Peyer's patch (tissue), 4 donors: ENCODE data around the gene ZNF618. TPM values are rescaled to one million over a fixed set of nuclear protein-coding genes. Genes with fewer than 3 reads are reported as not detected.

Experiments used
- DNase-seq, 3 donors: peaks; one replicate each; pipeline ENCODE4 v3.0.0-alpha.2; 2017 to 2019
- H3K27ac ChIP-seq, 4 donors: fragments of 200-600 bp; sonication (generic); one replicate each; pipeline ENCODE4 v1.5.1; 2016 to 2019
- H3K27me3 ChIP-seq, 2 donors: fragments of 200-600 bp; sonication (generic); one replicate each; pipeline ENCODE4 v1.5.1; 2019
- H3K36me3 ChIP-seq, 3 donors: fragments of 200-600 bp; sonication (generic); one replicate each; pipeline ENCODE4 v1.5.1; 2016 to 2019
- H3K4me1 ChIP-seq, 4 donors: fragments of 200-600 bp; sonication (generic); one replicate each; pipeline ENCODE4 v1.5.1; 2016 to 2019
- H3K4me3 ChIP-seq, 4 donors: fragments of 200-600 bp; sonication (generic); 1 replicate in 3 of 4; 2 replicates in 1 of 4; pipeline ENCODE4 v1.5.1; 2016 to 2019; ENCODE audit warnings: mild to moderate bottlenecking in 1 of 4
- H3K9me3 ChIP-seq, 4 donors: fragments of 200-600 bp; sonication (generic); one replicate each; pipeline ENCODE4 v1.5.1; 2016 to 2019; ENCODE audit warnings: mild to moderate bottlenecking in 1 of 4
- CTCF ChIP-seq, 6 experiments: fragments of 450-650 bp in 4 of 6; fragments of 200-600 bp in 2 of 6; sonication (generic) in 1 of 6; IDR thresholded peaks; one replicate each; pipeline ENCODE4 v1.5.1; 2017 to 2019; ENCODE audit warnings: antibody characterized with exemption in 6 of 6, mild to moderate bottlenecking in 3 of 6, moderate library complexity in 1 of 6
- POLR2A ChIP-seq, 2 donors: fragments of 450-650 bp; IDR thresholded peaks; one replicate each; pipeline ENCODE4 v1.5.1; 2017; ENCODE audit warnings: antibody characterized with exemption in 2 of 2, mild to moderate bottlenecking in 2 of 2, moderate library complexity in 2 of 2
- total RNA-seq, 4 donors: library from RNA; depleted of rRNA; stranded (reverse); fragments of >200 nt; gene quantifications; one replicate each; pipeline ENCODE4 v1.1.0, GENCODE V29; 2016

Gene ZNF618
- total RNA-seq, 4 donors from 2014 or later = 2.8 to 26.4 (median 4.1) TPM

- no peak for TF ChIP-seq CTCF (IDR thresholded peaks at IDR 0.05)
- DNase-seq = peak in 2 of 3 donors; percentile 40 to 44
- no peaks in the 10 kb centered on the region for H3K4me1 ChIP-seq
- no peaks in the 10 kb centered on the region for H3K9me3 ChIP-seq
- H3K4me3 ChIP-seq = no peak overlapping the region
- H3K27me3 ChIP-seq = no peaks in the 10 kb centered on the region
- no peak overlapping the region for H3K27ac ChIP-seq
- H3K36me3 ChIP-seq = no peaks in the 10 kb centered on the region
Observed at GRCh38 chr9:114002271-114002985, 126.3 kb downstream of the ZNF618 start.

GRCh38 chr9:114002986-114003350 is 126.9 kb downstream of the ZNF618 start:
- no peak overlapping the region for H3K4me3 ChIP-seq
- H3K36me3 ChIP-seq = no peaks in the 10 kb centered on the region

GRCh38 chr9:114003351-114003750 is 127.2 kb downstream of the ZNF618 start:
- Histone ChIP-seq H3K4me1 (no peaks in the 10 kb centered on the region), H3K27ac (no peak overlapping the region), H3K36me3 (no peaks in the 10 kb centered on the region), H3K4me3 (no peak overlapping the region), H3K9me3 (no peaks in the 10 kb centered on the region), H3K27me3 (no peaks in the 10 kb centered on the region)
- no peak for TF ChIP-seq POLR2A (IDR thresholded peaks at IDR 0.05)
- TF ChIP-seq CTCF (IDR thresholded peaks at IDR 0.05) = no peak
- DNase-seq = no peak

More at GRCh38 chr9:114002986-114003350, 126.9 kb downstream of the ZNF618 start:
- peak in 2 of 3 donors; percentile 34 to 36 for DNase-seq
- H3K4me1 ChIP-seq = no peaks in the 10 kb centered on the region
- TF ChIP-seq POLR2A (IDR thresholded peaks at IDR 0.05) (no peak), CTCF (IDR thresholded peaks at IDR 0.05) (no peak)
- no peaks in the 10 kb centered on the region for H3K27me3 ChIP-seq
- H3K9me3 ChIP-seq = no peaks in the 10 kb centered on the region
- no peak overlapping the region for H3K27ac ChIP-seq

- Histone ChIP-seq H3K36me3 (no peaks in the 10 kb centered on the region), H3K27ac (peak overlapping the region in 1 of 4 donors; percentile 10), H3K4me3 (no peak overlapping the region), H3K4me1 (no peaks in the 10 kb centered on the region), H3K27me3 (no peaks in the 10 kb centered on the region), H3K9me3 (no peaks in the 10 kb centered on the region)
- no peak for TF ChIP-seq POLR2A (IDR thresholded peaks at IDR 0.05)
- no peak for TF ChIP-seq CTCF (IDR thresholded peaks at IDR 0.05)
- DNase-seq = peak in 1 of 3 donors; percentile 18
Observed at GRCh38 chr9:114003758-114004157, 127.6 kb downstream of the ZNF618 start.

GRCh38 chr9:114004221-114004716 is 128.2 kb downstream of the ZNF618 start:
- no peaks in the 10 kb centered on the region for H3K9me3 ChIP-seq
- H3K27me3 ChIP-seq = no peaks in the 10 kb centered on the region
- no peaks in the 10 kb centered on the region for H3K4me1 ChIP-seq
- H3K4me3 ChIP-seq = no peak overlapping the region
- TF ChIP-seq CTCF (IDR thresholded peaks at IDR 0.05) = no peak
- TF ChIP-seq POLR2A (IDR thresholded peaks at IDR 0.05) = no peak
- H3K27ac ChIP-seq = peak overlapping the region in 1 of 4 donors; percentile 10
- peak in 2 of 3 donors; percentile 45 to 46 for DNase-seq
- H3K36me3 ChIP-seq = no peaks in the 10 kb centered on the region
